HK-2 (cell line): ENCODE results near the gene LHX2.
"Not testable (repeated sequence)": the region's sequence is repeated elsewhere in the genome, so short reads cannot be mapped to it uniquely, and the experiment has no call there.

Experiments used
- DNase-seq: peaks from one replicate; pipeline ENCODE4 v3.0.0-alpha.2; 2018; ENCODE audit not compliant: unreplicated experiment

Gene LHX2, protein sequence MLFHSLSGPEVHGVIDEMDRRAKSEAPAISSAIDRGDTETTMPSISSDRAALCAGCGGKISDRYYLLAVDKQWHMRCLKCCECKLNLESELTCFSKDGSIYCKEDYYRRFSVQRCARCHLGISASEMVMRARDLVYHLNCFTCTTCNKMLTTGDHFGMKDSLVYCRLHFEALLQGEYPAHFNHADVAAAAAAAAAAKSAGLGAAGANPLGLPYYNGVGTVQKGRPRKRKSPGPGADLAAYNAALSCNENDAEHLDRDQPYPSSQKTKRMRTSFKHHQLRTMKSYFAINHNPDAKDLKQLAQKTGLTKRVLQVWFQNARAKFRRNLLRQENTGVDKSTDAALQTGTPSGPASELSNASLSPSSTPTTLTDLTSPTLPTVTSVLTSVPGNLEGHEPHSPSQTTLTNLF

GRCh38 chr9:124011460-124012301 lies at the start of gene LHX2:
Gene LHX2 (plus strand): TSS chr9:124011768. CDS start chr9:124012349, 581 bp downstream.
- DNase-seq, result peak; percentile 93

DNA sequence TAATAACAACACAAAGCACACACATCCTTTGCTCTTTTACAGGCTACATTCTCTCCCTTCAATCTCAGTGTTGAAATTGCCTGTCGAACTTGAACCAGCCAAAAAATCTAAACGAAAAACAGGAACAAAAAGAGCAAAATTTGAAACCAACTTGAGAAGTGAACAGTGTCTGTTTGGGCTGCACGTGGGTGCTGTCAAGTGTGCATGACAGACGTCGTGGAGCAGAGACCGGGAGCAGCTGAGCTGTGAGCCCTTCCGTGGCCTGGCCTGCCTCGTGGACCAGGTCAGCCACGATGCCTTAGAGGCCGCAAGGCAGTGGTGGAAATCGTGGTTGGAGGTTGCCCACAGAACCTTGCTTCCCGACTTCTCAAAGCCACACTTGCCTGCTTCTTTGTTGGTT lies 46.8 kb upstream of the LHX2 start:
- DNase-seq, result no peak

- DNase-seq, result no peak
These were observed 45.5 kb upstream of the LHX2 start for GRCh38 chr9:123965801-123966686.

DNA sequence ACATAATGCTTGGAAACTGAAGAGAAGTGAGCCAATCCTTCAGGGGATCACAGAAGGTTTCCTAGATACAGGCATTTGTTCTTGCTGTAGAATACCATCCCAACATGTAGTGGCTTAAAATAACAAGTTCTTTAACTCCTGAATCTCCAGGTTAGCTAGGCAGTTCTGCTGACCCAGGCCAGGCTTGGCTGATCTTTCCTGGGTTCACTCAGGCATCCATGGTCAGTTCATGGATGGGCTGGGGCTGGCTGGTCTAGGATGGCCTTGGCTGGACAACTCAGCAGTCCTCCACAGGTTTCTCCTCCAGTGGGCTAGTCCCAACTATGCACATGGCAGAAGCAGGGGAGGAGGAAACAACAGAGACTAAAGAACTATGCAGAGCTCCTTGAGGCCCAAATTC lies 44.2 kb upstream of the LHX2 start:
- DNase-seq, result no peak

- no peak for DNase-seq
These were observed 39.0 kb upstream of the LHX2 start for GRCh38 chr9:123972618-123973017.

DNA sequence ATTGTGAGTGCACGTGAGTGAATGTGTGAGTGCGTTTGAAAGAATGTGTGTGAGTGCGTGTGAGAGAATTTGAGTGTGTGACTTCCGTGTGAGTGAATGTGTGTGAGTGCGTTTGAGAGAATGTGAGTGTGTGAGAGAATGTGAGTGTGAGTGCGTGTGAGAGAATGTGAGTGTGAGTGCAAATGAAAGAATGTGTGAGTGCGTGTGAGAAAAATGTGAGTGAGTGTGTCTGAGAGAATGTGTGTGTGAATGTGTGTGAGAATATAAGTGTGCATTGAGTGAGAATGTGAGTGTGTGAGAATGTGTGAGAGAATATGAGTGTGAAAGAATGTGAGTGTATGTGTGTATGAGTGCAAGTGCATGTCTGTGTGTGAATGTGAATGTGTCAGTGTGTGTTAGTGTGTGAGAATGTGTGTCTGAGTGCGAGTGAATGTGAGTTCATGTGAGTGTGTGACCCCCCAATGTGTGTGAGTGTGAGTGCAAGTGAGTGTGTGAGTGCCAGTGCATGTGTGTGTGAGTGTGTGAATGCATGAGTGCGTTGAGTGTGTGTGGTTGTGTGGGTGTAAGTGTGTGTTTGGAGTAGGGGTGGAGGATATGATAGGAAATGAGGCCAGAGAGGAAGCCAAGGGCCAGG lies 37.9 kb upstream of the LHX2 start:
- no peak for DNase-seq

- no peak for DNase-seq
These were observed 37.1 kb upstream of the LHX2 start for GRCh38 chr9:123974471-123974870.

- no peak for DNase-seq
These were observed 35.7 kb upstream of the LHX2 start for GRCh38 chr9:123975871-123976270.

GRCh38 chr9:123976579-123976978 lies 35.0 kb upstream of the LHX2 start:
- DNase-seq, result not testable (repeated sequence)

DNA sequence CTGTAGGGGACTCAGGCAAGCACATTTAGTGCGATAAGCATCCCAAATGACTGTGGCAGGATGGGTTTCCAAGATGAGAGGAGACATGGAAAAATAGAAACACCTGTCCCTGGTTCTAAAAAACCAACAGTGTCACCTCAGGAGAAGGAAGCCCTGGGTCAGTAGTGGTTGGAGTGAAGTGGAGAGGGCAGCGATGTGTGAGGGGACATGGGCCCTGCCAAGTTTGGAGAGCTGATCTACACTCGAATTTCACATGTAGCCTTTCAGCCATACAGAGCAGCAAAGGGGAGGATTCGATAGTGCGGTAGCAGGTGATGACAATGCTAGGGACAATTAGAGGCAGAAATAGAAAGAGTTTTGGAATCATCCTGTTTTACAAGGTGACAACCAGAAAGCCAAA lies 32.6 kb upstream of the LHX2 start:
- DNase-seq, result no peak

GRCh38 chr9:123982535-123982934 lies 29.0 kb upstream of the LHX2 start:
- no peak for DNase-seq

DNA sequence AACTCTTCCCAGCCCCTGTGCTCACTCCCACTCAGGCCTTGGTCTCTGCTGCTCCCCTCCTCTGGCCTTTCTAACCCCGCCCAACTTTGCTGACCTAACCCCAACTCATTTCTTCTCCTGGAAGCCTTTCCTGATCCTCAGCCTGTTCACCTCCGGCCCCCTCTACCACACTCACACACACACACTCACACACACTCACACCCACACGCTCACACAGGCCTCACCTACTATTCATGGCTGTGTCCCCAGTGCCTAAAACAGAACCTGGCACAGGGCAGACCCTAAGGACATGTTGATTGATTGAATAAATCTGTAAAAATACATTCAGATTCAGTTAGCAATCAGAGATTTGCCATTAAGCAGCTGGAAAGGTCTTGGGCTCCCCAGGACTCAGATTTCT lies 28.5 kb upstream of the LHX2 start:
- no peak for DNase-seq

DNA sequence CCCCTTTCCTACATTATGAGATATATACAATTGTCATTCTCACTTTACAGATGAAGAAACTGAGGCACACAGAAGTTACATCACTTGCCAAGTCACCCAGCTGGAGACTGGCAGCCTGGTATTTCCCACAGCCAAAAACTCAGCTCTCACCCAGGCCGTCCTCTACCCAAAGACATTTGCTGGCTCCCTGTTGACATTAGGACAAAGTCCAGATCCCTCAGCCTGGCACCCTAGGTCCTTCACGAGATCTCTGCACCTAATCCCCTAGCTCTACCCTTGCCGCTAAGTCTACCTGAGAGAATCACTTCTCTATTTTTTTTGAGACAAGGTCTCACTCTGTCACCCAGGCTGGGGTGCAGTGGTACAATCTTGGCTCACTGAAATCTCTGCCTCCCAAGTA lies 26.8 kb upstream of the LHX2 start:
- no peak for DNase-seq

DNA sequence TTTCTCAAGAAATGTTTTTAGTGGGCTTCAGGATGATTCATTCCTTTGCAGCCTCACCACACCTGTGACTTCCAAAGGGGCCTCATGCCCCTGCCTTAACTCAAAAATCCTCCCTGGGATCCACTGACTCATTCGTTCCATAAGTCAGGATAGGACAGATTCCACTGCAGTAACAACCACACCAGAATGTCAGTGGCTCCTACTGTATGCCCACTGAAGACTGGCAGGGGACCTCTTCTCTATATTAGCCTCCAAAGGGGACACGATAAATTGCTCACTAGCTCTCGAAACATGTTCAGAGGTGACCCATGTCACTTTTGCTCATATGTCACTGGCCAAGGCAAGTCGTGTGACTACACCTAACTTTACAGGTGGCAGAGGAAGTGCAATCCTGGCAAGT lies 25.7 kb upstream of the LHX2 start:
- no peak for DNase-seq

DNA sequence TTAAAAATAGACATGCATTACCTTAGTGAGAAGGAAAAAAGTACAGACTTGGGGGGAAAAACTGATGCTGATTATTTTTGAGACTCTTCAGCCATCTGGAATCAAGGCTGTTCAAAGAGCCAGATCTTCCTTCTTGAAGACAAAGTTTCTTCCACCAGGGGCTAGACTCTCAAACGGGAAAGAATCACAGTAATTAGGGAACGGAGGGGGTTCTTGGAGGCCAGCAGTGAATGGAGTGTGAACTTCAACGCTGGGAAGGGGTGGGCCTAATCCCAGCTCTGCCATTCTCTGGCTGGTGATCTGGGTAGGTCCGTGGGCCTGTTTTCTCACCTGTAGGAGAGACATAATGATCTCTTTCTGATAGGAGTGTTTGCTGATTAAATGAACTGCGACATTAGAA lies 21.1 kb upstream of the LHX2 start:
- DNase-seq, result no peak

DNA sequence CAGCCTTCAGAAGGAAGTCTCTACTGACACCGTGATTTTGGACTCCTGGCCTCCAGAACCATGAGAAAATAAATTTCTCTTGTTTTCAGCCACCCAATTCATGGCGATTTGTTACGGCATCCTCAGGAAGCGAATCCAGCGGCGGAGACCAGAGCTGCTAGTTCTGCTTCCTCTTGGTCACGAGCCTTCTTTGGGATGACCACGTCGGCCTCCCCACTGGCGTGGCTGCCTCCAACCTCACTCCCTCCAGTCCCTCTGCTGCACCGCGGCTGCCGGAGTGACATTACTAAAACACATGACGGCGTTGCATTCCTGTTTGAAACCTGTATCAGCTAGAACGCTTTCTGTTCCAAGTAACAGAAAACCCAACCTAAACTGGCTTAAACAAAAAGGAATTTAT lies 18.9 kb upstream of the LHX2 start:
- DNase-seq, result not testable (repeated sequence)

- DNase-seq, result no peak
These were observed 14.7 kb upstream of the LHX2 start for GRCh38 chr9:123996731-123997421.

- no peak for DNase-seq
These were observed 13.8 kb upstream of the LHX2 start for GRCh38 chr9:123997665-123998277.

DNA sequence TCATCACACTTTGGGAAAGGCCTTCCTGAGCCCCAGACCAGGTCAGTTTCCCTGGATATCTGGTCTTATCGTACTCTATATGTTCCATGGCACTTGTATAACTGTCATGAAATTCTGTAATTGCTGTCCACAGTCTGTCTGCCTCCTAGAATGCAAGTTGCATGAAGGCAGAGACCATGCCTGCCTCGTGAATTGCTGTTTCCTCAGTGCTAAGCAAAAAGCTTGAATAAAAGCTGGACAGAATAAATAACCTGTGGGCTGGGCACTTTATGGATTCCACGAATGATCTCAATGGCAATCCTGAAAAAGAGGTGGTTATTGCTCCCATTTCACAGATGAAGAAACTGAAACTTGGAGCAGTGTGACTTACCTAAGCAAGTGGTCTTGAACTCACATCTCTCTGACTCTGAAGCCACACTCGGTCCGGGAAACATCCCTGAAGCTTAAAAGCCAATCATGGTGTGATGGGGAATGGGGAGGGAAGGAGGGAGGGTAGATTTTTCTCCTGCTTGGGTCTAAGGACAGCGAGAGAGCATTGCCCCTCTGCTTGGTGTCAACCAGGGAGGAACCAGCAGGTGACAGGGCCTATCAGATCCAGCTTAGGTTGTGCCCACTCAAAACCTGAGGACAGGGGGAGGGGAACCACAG lies 13.2 kb upstream of the LHX2 start:
- no peak for DNase-seq
